ENCODE measurements around the gene CASS4.

Gene CASS4

DNA sequence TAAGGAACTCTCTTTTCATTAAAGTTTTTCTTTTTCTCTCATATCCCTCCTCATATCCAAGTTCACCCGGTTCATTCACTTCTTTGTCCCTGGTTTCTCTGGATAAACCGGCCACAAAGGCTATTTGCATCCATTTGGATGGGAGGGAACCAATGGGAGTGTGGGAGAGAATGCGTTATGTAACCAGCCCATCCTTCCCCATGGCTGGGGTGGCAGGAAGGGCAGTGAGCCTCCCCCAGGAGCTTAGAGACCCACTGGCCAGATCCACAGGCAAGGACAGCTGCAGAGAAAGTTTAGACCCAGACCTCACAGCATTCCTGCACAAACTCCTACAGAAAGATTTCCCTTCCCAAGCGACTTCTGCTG, 10.7 kb downstream of the CASS4 start:
- no peak overlapping the region for H3K4me3 Mint-ChIP-seq
- no peaks in the 10 kb centered on the region for H3K9me3 Mint-ChIP-seq
- H3K27ac Mint-ChIP-seq = no peak overlapping the region
- peaks cover 39% of the 10 kb centered on the region for H3K4me1 Mint-ChIP-seq (ENCODE audit: low read depth)
- no peaks in the 10 kb centered on the region for H3K27me3 Mint-ChIP-seq (ENCODE audit: low read depth)
- peaks cover 14% of the 10 kb centered on the region for H3K36me3 Mint-ChIP-seq (ENCODE audit: low read depth)
- DNase-seq (ENCODE audit: low spot score) = no peak

DNA sequence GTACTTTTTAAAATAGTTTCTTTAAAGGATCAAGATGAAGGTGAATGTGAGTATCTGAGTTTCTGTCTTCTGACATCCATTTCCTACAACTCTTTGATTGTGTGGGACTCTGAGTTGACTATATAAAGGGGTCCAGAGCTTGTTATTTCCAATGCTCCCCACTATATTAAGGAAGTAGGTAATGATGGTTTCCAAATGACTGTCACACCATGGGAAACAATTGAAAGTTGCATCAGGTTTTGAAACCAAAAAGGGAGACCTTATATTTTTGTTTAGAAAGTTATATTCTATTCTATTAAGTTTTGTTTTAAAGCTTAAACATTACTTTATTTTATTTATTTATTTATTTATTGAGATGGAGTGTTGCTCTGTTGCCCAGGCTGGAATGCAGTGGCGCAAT, 11.2 kb downstream of the CASS4 start:
- no peak for DNase-seq (ENCODE audit: low spot score)
- peaks cover 17% of the 10 kb centered on the region for H3K36me3 Mint-ChIP-seq (ENCODE audit: low read depth)
- no peaks in the 10 kb centered on the region for H3K27me3 Mint-ChIP-seq (ENCODE audit: low read depth)
- H3K4me3 Mint-ChIP-seq = no peak overlapping the region
- H3K27ac Mint-ChIP-seq = no peak overlapping the region
- no peaks in the 10 kb centered on the region for H3K9me3 Mint-ChIP-seq
- H3K4me1 Mint-ChIP-seq (ENCODE audit: low read depth) = peaks cover 38% of the 10 kb centered on the region

DNA sequence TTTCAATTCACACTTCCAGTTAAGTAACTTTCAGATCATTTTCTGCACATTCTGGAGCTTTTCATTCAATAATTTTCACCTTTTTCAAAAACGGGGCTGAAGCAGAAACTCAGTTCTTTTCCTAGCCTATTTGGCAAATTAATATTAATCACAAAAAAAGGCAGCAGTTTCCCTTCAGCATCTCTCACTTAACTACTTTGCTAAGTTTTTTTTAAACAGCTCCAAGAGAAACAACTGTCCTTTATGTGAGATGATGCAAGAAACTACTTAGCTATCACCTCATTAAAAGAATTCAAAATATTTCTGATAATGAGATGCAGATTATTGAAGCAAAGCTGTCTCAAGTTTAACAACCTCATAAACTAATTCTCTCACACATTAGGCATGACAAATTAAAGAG, 11.8 kb downstream of the CASS4 start:
- DNase-seq (ENCODE audit: low spot score) = no peak
- Mint-ChIP-seq H3K4me1 (ENCODE audit: low read depth) (peaks cover 34% of the 10 kb centered on the region), H3K27ac (no peak overlapping the region)

DNA sequence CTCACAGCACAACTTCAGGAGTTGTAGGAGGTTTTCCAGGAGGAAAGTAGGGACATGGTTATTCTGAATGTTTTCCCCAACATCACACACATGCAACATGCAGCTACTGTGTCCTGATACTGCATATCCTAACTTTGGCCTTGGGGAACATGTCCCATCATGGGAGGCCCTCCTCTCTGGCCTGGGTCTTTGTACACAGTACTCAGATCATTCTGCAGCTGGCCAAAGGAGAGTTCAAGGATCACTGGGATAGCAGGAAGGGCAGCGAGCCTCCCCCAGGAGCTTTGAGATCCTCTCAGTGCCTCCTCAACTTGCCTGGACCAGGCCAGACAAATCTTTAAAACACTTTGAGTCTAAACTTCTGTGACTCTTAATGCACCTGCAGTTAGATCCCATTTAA, 12.9 kb downstream of the CASS4 start:
- no peak overlapping the region for H3K4me3 Mint-ChIP-seq
- peaks cover 8% of the 10 kb centered on the region for H3K9me3 Mint-ChIP-seq
- H3K36me3 Mint-ChIP-seq (ENCODE audit: low read depth) = peaks cover 21% of the 10 kb centered on the region
- peaks cover 41% of the 10 kb centered on the region for H3K4me1 Mint-ChIP-seq (ENCODE audit: low read depth)
- H3K27ac Mint-ChIP-seq = no peak overlapping the region
- no peak for DNase-seq (ENCODE audit: low spot score)
- no peaks in the 10 kb centered on the region for H3K27me3 Mint-ChIP-seq (ENCODE audit: low read depth)

More for the DNA sequence above, 11.8 kb downstream of the CASS4 start:
- Mint-ChIP-seq H3K9me3 (no peaks in the 10 kb centered on the region), H3K4me3 (no peak overlapping the region), H3K36me3 (ENCODE audit: low read depth) (peaks cover 16% of the 10 kb centered on the region), H3K27me3 (ENCODE audit: low read depth) (no peaks in the 10 kb centered on the region)

DNA sequence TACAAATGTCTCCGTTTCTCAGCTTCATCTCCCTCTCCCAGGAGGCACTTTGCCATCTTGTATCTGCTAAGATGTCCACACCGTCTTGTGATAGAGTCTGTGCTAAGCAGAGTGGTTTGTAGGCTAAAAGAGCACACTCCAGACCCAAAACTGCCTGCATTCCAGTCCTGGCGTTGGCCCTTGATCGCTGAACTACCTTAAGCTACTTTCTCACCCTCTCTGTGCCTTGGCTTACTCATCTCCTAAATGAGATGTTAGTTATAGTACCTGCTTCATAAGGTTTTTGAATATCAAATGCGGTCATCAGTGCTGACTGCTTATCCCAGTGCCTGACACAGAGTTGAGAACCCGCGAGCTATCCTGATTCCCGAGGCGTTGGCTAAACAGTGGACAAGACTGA, 14.0 kb downstream of the CASS4 start:
- no peak overlapping the region for H3K27ac Mint-ChIP-seq
- H3K9me3 Mint-ChIP-seq = peaks cover 8% of the 10 kb centered on the region
- no peak for DNase-seq (ENCODE audit: low spot score)
- peaks cover 43% of the 10 kb centered on the region for H3K4me1 Mint-ChIP-seq (ENCODE audit: low read depth)
- no peaks in the 10 kb centered on the region for H3K27me3 Mint-ChIP-seq (ENCODE audit: low read depth)
- peaks cover 23% of the 10 kb centered on the region for H3K36me3 Mint-ChIP-seq (ENCODE audit: low read depth)
- H3K4me3 Mint-ChIP-seq = no peak overlapping the region

DNA sequence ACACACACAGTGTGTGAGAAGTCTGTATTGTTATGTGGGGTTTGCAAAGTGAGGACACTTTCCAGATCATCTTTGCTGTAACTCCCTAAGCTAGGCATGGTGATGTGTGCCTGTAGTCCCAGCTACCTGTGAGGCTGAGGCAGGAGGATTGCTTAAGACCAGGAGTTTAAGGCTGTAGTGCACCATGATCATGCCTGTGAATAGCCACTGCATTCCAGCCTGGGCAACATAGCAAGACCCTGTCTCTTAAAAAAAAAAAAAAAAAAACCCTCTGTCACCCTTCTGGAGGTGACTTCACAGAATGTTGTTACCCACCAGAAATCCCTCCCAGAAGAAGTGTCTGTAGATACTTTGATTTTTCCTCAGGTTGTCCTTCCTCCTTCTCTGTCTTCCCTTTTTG, 14.9 kb downstream of the CASS4 start:
- H3K9me3 Mint-ChIP-seq = peaks cover 8% of the 10 kb centered on the region
- no peak overlapping the region for H3K27ac Mint-ChIP-seq
- peaks cover 22% of the 10 kb centered on the region for H3K36me3 Mint-ChIP-seq (ENCODE audit: low read depth)
- no peaks in the 10 kb centered on the region for H3K27me3 Mint-ChIP-seq (ENCODE audit: low read depth)
- DNase-seq (ENCODE audit: low spot score) = no peak
- H3K4me3 Mint-ChIP-seq = no peak overlapping the region
- peaks cover 40% of the 10 kb centered on the region for H3K4me1 Mint-ChIP-seq (ENCODE audit: low read depth)

DNA sequence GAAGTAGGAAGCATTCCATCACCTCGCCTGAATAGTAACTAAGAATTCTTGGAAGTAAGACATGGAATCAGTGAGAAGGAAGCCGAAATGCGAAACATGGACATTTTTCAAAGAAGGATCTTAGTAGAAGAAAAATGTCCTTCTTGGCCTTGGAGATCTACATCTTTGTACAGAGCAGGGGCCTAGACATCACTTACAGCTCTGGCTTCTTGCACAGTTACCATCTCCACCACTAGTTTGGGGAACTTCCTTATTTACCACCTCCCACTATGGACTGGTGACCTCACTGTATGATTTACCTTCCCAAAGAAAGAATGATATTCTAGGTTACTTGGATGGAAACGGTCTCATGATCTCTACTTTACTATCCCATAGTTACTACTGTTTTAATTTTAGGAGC, 15.7 kb downstream of the CASS4 start:
- H3K9me3 Mint-ChIP-seq = peaks cover 8% of the 10 kb centered on the region
- H3K27me3 Mint-ChIP-seq (ENCODE audit: low read depth) = no peaks in the 10 kb centered on the region
- DNase-seq (ENCODE audit: low spot score) = no peak
- peak overlapping the region; percentile 41 for H3K27ac Mint-ChIP-seq
- H3K36me3 Mint-ChIP-seq (ENCODE audit: low read depth) = peaks cover 18% of the 10 kb centered on the region
- H3K4me3 Mint-ChIP-seq = no peak overlapping the region
- H3K4me1 Mint-ChIP-seq (ENCODE audit: low read depth) = peaks cover 31% of the 10 kb centered on the region

DNA sequence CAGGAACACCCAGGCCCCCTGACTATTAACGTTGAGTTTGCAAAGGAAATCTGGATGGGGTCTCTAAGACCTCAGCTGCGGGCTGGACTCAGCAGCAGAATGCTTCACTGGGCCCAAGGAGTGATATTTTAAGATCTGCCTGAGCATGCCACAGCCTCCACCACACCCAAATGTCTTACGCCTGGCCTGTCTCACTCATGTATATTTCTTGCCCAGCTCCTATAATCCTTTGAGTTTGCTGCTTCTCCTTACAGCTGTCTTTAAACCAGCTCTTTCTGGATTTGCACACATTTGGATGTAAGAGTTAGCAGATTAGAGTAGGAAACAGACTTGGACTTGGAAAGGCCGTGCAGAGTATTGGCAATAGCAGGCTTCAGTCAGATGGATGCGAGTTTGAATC, 16.4 kb downstream of the CASS4 start:
- H3K9me3 Mint-ChIP-seq = peaks cover 8% of the 10 kb centered on the region
- H3K4me1 Mint-ChIP-seq (ENCODE audit: low read depth) = peaks cover 26% of the 10 kb centered on the region
- H3K36me3 Mint-ChIP-seq (ENCODE audit: low read depth) = peaks cover 21% of the 10 kb centered on the region
- no peaks in the 10 kb centered on the region for H3K27me3 Mint-ChIP-seq (ENCODE audit: low read depth)
- no peak overlapping the region for H3K27ac Mint-ChIP-seq
- no peak overlapping the region for H3K4me3 Mint-ChIP-seq
- no peak for DNase-seq (ENCODE audit: low spot score)

DNA sequence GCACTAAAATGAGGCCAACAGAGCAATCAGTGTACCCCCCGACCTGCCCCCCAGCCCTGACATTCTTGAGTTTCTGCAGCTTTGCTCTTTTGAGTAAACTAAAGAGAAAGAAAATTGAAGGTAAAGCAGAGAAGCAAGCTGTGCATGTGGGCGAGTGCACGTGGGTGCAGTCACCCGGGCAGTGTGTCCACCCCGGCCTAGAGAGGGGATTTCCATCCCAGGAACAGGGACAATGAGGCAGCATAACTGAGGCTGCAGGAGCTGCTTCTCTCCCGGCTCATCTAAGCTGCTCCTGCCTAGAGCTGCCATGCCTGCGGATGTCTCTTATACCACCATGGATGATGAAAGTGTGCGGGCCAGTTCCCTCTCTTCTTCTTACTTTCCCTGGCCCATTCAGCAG, 16.8 kb downstream of the CASS4 start:
- DNase-seq (ENCODE audit: low spot score) = no peak
- Mint-ChIP-seq H3K27me3 (ENCODE audit: low read depth) (no peaks in the 10 kb centered on the region), H3K9me3 (peaks cover 8% of the 10 kb centered on the region), H3K4me3 (peak overlapping the region; percentile 77), H3K27ac (peak overlapping the region; percentile 91), H3K4me1 (ENCODE audit: low read depth) (peaks cover 28% of the 10 kb centered on the region), H3K36me3 (ENCODE audit: low read depth) (peaks cover 22% of the 10 kb centered on the region)

DNA sequence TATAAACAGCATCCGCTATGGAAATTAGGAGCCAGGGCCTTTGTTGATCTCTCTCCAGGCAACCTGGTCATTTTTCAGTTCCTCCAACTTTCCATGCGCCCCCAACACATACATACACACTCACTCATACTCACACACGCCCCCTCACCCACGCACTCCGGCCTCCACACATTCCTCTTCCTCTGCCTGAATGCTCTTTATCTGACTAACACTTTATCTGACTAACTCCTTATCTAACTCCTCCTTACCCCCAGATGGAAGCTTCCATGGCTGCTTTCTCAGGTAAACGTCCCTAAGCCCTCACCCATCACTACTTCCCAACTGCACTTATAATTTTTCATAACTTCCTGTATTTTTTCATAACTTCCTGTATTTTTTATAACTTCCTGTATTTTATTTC, 17.4 kb downstream of the CASS4 start:
- DNase-seq (ENCODE audit: low spot score) = peak; percentile 43
- Mint-ChIP-seq H3K36me3 (ENCODE audit: low read depth) (peaks cover 26% of the 10 kb centered on the region), H3K4me1 (ENCODE audit: low read depth) (peaks cover 29% of the 10 kb centered on the region)

DNA sequence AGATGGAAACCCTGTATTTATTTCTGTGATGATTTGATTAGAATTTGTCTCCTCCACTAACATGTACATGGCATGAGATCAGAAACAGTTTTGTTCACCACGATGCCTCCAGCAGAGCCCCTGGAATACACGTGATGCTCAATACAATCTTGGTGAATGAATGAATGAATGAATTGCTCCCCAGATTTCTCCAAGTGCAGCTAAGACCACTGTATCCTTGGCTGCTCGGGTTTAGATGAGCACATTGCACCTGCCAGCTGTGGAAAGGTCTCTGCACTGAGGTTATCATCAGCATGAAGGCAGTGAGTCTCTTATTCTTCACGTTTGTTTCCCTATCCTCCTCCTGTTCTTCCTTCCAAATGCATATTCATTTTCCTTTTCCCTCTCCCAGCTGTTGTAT, 17.9 kb downstream of the CASS4 start:
- peaks cover 8% of the 10 kb centered on the region for H3K9me3 Mint-ChIP-seq
- H3K4me1 Mint-ChIP-seq (ENCODE audit: low read depth) = peaks cover 29% of the 10 kb centered on the region
- H3K27ac Mint-ChIP-seq = peak overlapping the region; percentile 91
- H3K27me3 Mint-ChIP-seq (ENCODE audit: low read depth) = no peaks in the 10 kb centered on the region
- H3K36me3 Mint-ChIP-seq (ENCODE audit: low read depth) = peaks cover 26% of the 10 kb centered on the region
- no peak for DNase-seq (ENCODE audit: low spot score)
- H3K4me3 Mint-ChIP-seq = peak overlapping the region; percentile 77

More for the DNA sequence above, 17.4 kb downstream of the CASS4 start:
- Mint-ChIP-seq H3K27me3 (ENCODE audit: low read depth) (no peaks in the 10 kb centered on the region), H3K27ac (peak overlapping the region; percentile 91), H3K9me3 (peaks cover 8% of the 10 kb centered on the region), H3K4me3 (peak overlapping the region; percentile 77)

DNA sequence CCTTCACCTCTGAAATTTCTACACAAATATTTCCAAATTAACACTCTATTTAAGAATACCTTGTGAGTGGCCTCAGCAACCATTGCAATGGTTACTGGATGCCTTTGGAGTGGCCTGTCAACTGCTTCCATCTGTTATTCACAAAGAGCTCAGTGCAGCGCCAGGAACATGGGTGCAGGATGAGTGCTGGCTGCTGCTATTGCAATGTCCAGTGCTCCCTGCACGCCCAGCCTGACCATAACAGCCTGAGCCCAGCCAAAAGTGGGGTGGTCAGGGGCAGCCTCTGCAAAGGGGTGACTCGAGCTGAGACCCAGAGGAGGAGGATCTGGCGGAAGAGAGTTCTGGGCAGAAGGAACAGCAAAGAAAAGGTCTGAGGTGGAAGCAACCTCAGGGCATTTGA, 18.4 kb downstream of the CASS4 start:
- Mint-ChIP-seq H3K27ac (peak overlapping the region; percentile 91), H3K4me1 (ENCODE audit: low read depth) (peaks cover 29% of the 10 kb centered on the region), H3K4me3 (no peak overlapping the region), H3K36me3 (ENCODE audit: low read depth) (peaks cover 26% of the 10 kb centered on the region), H3K27me3 (ENCODE audit: low read depth) (no peaks in the 10 kb centered on the region), H3K9me3 (peaks cover 8% of the 10 kb centered on the region)
- DNase-seq (ENCODE audit: low spot score) = no peak

DNA sequence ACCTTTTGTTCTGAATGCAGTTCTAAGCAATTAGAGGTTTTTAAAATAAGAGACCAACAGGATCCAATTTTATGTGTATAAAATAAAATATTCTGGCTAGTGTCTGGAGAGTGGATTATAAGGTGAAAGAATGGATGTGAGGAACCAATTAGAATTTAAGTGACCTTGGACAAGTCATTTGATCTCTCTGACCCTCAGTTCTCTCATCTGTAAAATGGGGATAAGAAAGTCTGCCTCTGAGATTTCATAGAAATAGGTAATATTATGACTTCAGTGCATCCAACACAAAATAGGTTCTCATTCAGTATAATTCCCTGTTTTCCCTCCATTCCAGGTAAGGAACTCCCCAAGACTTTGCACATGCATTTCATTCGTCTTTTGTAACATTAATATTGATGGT, 18.9 kb downstream of the CASS4 start:
- no peak for DNase-seq (ENCODE audit: low spot score)
- Mint-ChIP-seq H3K36me3 (ENCODE audit: low read depth) (peaks cover 26% of the 10 kb centered on the region), H3K4me3 (no peak overlapping the region), H3K9me3 (peaks cover 8% of the 10 kb centered on the region), H3K4me1 (ENCODE audit: low read depth) (peaks cover 30% of the 10 kb centered on the region), H3K27me3 (ENCODE audit: low read depth) (no peaks in the 10 kb centered on the region), H3K27ac (no peak overlapping the region)

DNA sequence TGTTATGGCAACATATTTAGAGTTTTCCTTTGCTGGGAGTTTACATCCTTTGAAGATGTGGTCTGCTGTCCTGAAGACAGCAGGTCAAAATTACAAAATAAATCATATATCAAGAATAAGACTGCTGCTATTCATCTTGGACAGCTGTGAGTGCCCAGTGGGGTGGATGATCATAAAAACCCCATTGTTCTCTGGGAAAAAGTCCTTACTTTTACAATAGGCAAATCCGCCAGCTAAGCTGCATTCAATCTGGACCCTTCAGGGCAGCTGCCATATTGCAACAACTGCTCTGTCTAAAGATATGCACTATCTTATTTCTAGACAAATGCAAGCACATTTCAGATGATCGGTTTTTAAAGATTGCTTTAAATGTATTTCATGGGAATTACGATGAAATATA, 19.4 kb downstream of the CASS4 start:
- no peak for DNase-seq (ENCODE audit: low spot score)
- H3K4me3 Mint-ChIP-seq = no peak overlapping the region
- H3K27ac Mint-ChIP-seq = no peak overlapping the region
- H3K9me3 Mint-ChIP-seq = peaks cover 8% of the 10 kb centered on the region
- H3K4me1 Mint-ChIP-seq (ENCODE audit: low read depth) = peaks cover 31% of the 10 kb centered on the region
- peaks cover 26% of the 10 kb centered on the region for H3K36me3 Mint-ChIP-seq (ENCODE audit: low read depth)
- no peaks in the 10 kb centered on the region for H3K27me3 Mint-ChIP-seq (ENCODE audit: low read depth)

DNA sequence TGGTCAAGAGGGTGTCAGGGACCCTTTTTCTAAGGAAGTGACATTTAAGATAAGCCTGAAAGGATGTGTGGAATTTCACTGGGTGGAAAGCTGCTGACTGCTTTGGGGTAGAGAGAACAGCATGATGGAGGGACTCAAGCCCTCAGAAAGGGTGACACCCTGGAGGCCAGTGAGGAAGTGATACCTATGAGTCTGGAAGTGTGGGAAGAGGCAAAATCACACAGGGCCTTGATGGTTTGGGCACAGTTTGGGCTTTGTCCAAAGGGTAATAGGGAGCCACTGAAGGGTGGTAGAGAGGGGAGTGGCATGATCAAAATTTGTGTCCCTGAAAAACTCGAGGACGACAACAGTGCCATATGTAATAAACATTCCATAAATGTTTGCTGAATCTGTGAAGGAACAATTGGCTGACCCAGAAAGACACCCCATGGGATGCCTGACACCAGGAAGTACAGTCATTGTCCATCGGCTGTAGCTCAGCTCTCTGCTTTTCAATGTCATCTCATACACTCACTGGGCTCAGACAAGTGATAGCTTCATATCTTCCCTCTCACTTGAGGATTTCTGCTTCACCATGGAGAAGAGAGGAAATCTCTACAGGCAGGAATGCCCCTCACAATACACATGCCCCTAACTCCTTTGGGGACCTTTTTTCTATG, 21.3 kb downstream of the CASS4 start:
- H3K27ac Mint-ChIP-seq = no peak overlapping the region
- no peak for DNase-seq (ENCODE audit: low spot score)
- H3K36me3 Mint-ChIP-seq (ENCODE audit: low read depth) = peaks cover 30% of the 10 kb centered on the region
- no peak overlapping the region for H3K4me3 Mint-ChIP-seq
- H3K4me1 Mint-ChIP-seq (ENCODE audit: low read depth) = peaks cover 27% of the 10 kb centered on the region
- peaks cover 8% of the 10 kb centered on the region for H3K9me3 Mint-ChIP-seq
- H3K27me3 Mint-ChIP-seq (ENCODE audit: low read depth) = no peaks in the 10 kb centered on the region
